GM21723 (cell line): ENCODE data around the gene ACSS1.

Experiments
- ATAC-seq: cut with Tn5 transposase; IDR thresholded peaks from one replicate; pipeline ENCODE4 v1.9.1; 2021; ENCODE audit warnings: mild to moderate bottlenecking, moderate library complexity; ENCODE audit not compliant: unreplicated experiment

ACSS1 gene

DNA sequence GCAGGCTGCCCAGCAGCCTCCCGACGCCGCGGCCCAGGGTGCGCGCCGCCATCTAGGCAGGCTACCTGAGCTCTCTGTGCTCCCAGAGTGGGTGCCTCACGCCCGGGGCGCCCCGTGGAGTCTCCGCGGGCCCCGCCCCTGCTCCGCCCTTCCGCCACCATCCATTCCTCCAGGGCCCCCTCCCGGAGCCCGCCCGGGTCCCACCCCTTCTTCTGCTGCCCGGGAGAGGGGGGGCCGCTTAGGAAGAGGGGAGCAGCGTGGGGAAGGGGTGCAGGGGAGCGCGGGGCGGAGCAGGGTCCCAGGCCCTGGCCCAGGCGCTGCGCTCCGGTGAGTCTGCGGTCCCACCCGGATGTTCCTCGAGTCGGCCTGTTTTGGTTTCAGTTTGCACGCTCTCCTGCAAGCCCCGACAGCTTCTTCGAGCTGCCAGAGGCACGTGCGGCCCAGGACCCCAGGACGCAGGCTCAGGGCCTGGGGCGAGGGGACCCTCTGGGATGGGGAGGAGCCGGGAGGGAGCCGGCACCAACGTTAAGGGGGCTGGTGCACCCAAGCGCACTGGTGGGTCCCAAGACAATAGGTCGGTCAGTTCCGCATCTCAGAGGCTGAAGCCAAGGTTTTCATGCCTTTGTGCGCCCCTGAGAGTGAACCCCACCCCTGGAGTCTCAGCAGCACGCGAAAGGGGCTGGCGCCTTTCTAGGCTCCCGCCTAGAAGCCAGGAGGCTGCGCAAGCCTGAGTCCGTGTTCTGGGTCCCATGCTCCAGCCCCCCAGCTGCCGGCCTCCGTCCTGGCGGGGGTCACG is at the start of gene ACSS1:
Gene ACSS1, minus strand, starts transcription at position 89 of the 796 bp plus-strand sequence. Its CDS starts 37 bp downstream, at position 52.
- peak; percentile 70 for ATAC-seq

DNA sequence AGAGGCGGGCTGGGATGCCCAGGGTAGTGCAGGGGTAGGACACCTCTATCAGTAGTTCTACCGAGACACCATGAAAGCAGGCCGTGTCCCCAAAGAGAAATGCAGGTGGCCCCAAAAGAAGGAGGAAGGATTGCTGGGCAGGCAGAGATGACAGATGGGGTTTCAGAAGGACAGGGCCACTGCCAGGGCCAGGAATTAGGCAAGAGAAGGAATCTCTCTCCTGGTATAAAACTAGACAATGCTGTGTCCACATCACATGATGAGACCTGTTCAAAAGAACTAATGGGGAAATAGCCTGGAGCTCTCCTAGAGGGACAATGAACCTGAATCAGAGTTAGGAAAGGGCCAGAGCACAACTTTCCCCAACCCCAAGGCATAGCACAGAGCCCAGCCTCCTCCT is 45.6 kb upstream of the ACSS1 start:
- no peak for ATAC-seq

DNA sequence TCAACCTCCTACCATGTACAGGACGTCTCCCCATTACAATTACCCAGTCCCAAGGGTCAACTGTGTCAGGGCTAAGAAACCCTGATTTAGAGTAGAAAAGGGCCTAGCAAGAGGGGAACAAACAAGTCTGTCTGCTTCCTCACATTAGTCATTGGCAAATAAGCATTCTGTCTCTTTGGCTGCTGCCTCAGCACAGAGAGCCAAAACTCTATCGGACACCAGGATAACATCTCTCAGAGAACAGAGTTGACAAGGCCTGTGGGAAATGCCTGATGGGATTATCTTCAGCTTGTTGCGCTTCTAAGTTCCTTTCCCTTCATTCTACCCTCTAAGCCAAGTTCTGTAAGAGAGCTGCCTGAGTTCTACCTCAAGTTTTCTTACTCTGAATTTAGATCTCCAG is 43.0 kb upstream of the ACSS1 start:
- no peak for ATAC-seq

- no peak for ATAC-seq
These were observed 41.7 kb upstream of the ACSS1 start for GRCh38 chr20:25099601-25100140.

DNA sequence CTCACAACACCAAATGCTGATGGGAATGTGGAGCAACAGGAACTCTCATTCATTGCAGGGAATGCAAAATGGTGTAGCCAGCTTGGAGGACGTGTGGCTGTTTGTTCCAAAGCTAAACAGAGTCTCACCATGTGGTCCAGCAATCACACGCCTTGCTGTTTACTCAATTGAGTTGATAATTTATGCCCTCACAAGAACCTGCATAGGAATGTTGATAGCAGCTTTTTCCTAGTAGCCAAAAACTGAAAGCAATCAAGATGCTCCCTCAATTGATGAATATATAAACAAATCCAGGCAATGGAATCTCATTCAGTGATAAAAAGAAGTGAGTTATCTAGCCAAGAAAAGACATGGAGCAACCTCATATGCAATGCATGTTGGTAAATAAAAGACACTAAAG is 39.6 kb upstream of the ACSS1 start:
- ATAC-seq, result no peak

DNA sequence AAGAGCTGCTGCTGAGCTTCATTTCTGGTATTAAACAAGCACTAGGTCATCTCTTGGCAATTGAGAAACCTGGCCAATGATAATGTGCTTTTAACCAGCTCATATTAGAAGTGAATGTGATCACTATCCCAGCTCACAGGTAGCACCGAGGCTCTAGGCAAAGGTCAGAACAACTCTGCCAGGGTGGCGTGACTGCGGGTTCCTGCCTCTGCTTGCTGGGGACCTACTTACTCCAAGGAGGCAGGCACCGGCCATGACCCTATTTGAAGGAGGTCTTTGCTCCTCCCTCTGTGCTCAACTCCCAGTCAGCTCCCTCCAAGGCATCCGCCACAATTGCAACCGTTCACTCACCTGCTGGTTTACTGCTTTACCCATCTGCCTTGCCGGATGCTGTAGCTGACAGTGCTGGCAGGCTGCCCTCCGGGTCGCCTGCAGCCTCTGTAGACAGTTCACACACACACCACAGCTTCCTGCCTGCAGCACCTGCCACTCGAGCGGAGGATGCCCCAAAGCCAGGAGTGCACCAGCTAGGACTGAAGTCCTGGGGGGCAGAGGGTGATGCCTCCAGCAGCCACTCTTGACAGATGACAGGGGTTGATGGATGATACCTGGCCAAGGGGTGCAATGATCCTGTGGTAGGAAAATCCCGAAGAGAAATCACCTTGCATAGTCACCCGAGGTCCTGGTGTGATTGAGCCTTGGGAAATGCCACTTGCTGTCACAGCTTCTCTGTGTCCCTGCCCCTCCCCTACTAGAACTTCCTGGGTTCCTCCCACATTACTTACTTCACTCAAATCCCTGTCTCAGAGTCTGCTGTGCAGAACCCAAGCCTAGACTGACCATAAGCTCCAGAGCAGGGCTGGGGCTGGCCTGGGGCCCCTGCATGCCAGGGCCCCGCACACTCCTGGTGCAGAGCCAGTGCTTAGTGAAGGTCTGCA is 32.8 kb upstream of the ACSS1 start:
- ATAC-seq, result no peak

- no peak for ATAC-seq
These were observed 31.7 kb upstream of the ACSS1 start for GRCh38 chr20:25089662-25090061.

GRCh38 chr20:25089096-25089495 is 31.2 kb upstream of the ACSS1 start:
- no peak for ATAC-seq

DNA sequence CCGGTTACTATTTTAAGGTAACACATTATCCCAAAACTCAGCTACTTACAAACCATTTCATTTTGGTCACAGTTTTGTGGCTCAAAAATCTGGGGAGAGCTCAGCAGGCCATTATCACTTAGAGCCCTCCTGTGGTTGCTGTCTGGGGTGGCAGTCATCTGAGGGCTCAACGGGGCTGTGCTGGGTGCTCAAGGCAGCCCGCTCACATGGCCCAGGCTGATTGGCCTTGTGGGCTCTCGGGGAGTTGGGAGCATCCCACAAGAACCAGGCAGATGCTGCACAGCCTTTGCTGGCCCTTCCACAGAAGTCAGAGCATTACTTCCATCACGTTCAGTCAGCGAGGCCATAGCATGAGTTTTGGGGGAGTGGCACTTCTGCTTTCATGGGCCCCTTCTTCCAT is 30.3 kb upstream of the ACSS1 start:
- ATAC-seq, result no peak

- no peak for ATAC-seq
These were observed 29.4 kb upstream of the ACSS1 start for GRCh38 chr20:25087186-25087929.

- no peak for ATAC-seq
These were observed 28.0 kb upstream of the ACSS1 start for GRCh38 chr20:25085756-25086495.

DNA sequence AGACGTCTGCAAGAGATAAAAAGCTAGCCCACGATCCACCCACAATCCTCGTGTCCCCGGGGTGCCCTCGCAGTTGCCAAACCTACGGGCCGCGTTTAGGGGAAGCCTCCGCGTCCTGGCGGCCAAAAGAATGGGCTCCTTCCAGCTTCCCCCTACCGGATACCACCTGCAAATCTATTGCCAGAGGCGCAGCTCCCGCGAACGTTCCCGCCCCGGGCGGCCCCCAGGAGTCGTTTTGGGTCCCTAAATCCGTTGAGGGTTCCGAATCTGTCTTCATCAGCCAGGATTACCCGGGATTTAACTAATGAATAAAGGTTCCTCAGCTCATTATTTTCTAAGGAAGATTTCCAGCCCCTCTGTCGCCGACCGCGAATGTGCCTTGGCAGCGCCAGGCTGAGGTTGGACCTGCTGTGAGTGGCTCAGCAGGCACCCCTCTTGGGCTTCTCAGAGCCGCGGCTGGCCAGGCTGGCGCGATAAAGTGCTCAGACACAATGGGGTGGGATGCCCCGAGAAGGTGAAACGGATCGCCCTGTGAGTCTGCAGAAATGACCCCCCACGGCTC is 26.8 kb upstream of the ACSS1 start:
- no peak for ATAC-seq

- no peak for ATAC-seq
These were observed 26.1 kb upstream of the ACSS1 start for GRCh38 chr20:25083773-25084625.

- no peak for ATAC-seq
These were observed 25.3 kb upstream of the ACSS1 start for GRCh38 chr20:25083141-25083772.

DNA sequence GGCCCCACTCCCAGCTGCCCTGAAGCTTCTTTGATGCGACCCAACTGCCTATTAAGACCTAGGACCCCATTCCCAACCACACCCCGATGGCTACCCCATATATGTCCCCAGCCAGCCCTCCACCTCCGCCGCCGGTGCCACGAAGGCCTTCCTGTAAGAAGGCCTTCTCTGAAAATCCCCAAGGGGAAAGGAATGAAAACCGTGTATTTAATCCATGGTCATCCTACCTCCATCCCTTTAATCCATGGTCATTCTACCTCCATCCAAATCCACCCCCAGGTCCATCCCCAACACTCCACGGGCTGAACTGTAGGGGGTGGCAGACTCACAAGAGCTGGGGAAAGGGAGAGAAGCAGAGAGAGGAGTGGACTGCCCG is 24.5 kb upstream of the ACSS1 start:
- ATAC-seq, result no peak

DNA sequence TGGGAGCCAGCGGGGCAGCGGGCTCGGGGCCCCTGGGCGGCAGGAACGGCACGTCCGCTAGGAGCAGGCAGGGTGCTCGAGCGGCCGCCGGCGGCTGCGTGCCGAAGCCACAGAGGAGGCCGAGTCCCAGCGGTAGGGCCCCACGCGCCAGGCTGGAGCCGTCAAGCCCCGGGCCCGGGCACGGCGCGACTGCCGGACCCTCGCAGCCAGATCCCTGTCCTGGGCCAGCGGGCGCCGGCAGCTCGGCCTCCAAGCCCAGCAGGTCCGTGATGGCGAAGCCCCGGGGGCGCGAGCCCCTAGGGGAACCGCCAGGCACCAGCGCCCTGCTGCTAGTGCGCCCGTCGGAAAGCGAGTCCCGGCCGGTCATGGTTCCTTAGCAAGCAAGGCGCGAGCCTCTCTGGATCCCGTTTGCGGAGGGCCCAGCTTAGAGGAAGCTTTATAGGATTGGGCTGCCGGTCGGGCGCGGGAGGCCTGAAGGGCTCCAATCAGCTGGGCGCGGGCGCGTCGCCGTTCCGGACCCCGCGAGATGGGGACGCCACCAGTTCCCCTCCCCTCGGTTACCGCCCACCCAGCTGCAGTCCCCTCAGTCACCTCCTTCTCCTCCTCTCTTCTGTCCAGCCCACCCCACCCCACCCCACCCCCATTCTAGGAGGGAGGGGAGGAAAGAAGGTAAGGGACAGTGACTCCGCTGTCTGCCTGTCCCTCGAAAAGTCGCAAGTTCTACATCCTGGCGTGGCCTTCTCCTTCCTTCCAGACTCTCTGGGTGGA is 24.0 kb upstream of the ACSS1 start, which contains the start of gene VSX1:
Gene VSX1, minus strand, starts transcription at position 412 of the 768 bp plus-strand sequence. Its CDS starts 45 bp downstream, at position 367.
- ATAC-seq, result no peak

GRCh38 chr20:25081065-25081729 is 23.3 kb upstream of the ACSS1 start:
- no peak for ATAC-seq
